Measurements from ENCODE around the gene TRIM71.
A peak's percentile ranks its signal among the peaks of the same experiment; 100 is the strongest.

The TRIM71 gene

DNA sequence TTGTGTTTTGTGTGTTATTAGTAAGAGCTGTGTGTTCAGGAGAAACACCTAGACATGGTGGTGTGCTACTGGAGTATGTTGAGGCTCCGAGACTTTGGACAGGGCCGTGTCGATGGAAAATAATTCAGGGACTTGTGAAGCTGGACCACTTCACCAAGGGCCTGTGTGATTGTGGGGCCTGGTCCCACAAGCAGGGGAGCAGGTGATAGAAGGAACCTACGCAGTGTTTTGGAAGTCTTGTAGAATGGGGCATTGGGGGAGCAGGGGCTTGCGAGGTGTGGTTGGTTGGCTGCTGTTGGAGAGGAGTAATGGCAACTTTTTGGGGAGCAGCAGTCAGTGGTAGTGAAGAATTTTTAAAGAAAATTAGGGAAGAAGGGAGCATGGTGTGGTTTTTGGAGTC lies 48.7 kb downstream of the TRIM71 start:
- Histone ChIP-seq H3K27ac (ENCODE audit: low read length) (no peak overlapping the region), H3K36me3 (ENCODE audit: control insufficient read depth in 2 of 2, insufficient read depth in 2 of 2, low read length in 2 of 2) (no peaks in the 10 kb centered on the region), H3K4me1 (ENCODE audit: control insufficient read depth, insufficient read depth, low read length) (no peaks in the 10 kb centered on the region), H3K4me3 (ENCODE audit: low read length in 2 of 2) (no peak overlapping the region), H3K27me3 (ENCODE audit: control insufficient read depth in 1 of 2, insufficient read depth in 2 of 2, low read length in 2 of 2) (no peaks in the 10 kb centered on the region), H3K9me3 (ENCODE audit: control insufficient read depth in 2 of 2, low read length in 2 of 2) (no peaks in the 10 kb centered on the region), H3K9ac (ENCODE audit: low read length in 2 of 2) (no peak overlapping the region)

DNA sequence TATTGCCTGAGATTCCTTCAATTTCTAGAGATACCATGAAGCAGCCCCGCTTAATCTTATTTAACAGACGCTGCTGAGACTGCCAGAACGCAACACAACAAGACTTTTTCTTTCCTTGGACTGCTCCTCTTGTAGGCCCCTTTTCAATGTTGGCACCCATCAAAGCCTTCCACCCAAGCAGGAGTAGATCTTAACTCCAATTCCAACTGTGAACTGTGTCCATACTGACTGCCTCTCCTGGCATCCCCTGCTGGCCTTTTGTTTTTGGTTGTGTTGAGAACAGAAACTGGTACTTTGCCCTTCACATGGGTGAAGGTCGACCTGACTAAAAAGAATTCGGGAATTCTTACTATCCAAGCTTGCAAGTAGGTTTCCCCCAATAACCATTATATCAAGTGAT lies 50.2 kb downstream of the TRIM71 start:
- Histone ChIP-seq H3K9ac (ENCODE audit: low read length in 2 of 2) (no peak overlapping the region), H3K27me3 (ENCODE audit: control insufficient read depth in 1 of 2, insufficient read depth in 2 of 2, low read length in 2 of 2) (no peaks in the 10 kb centered on the region), H3K9me3 (ENCODE audit: control insufficient read depth in 2 of 2, low read length in 2 of 2) (no peaks in the 10 kb centered on the region), H3K4me3 (ENCODE audit: low read length in 2 of 2) (no peak overlapping the region), H3K36me3 (ENCODE audit: control insufficient read depth in 2 of 2, insufficient read depth in 2 of 2, low read length in 2 of 2) (no peaks in the 10 kb centered on the region), H3K4me1 (ENCODE audit: control insufficient read depth, insufficient read depth, low read length) (peaks cover 5% of the 10 kb centered on the region), H3K27ac (ENCODE audit: low read length) (no peak overlapping the region)

DNA sequence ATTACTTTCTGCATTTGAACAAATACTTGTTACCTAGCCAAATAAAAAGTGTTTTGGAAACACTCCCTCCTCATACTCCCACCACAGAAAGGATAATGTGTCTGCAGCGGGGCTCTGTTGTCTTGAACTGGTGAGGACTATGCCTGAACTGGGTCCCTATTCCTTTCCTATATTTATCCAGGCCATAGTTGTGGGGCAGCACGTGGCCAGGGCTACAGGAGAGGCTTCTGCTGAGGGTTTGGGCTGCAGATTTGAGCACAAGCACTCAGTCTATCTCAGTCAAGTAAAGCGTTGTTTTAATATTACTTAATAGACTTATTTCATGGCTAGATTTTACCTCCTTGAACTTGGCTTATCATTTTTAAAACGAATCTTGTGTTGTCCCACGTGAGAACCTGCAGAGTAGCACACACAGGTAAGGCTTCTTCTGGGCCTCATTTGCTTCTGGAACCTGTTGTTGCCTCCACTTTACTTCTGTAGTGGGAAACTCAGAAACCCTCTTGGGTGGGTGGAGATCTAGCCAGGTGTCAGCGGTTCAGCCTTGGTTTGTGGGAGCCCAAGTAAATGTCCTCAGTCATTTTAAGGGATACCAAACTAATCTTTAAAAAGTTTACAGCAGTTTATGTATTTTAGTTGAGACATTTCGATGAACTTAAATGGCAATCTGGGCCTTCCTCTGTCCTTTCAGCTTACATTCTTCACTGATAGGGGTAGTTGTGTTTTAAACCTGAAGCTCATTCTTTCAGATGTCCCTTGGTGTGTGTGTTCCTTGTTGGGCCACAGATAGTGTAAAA lies 51.1 kb downstream of the TRIM71 start:
- Histone ChIP-seq H3K36me3 (ENCODE audit: control insufficient read depth in 2 of 2, insufficient read depth in 2 of 2, low read length in 2 of 2) (no peaks in the 10 kb centered on the region), H3K27me3 (ENCODE audit: control insufficient read depth in 1 of 2, insufficient read depth in 2 of 2, low read length in 2 of 2) (no peaks in the 10 kb centered on the region), H3K4me3 (ENCODE audit: low read length in 2 of 2) (no peak overlapping the region), H3K9me3 (ENCODE audit: control insufficient read depth in 2 of 2, low read length in 2 of 2) (no peaks in the 10 kb centered on the region), H3K9ac (ENCODE audit: low read length in 2 of 2) (no peak overlapping the region), H3K4me1 (ENCODE audit: control insufficient read depth, insufficient read depth, low read length) (peaks cover 14% of the 10 kb centered on the region), H3K27ac (ENCODE audit: low read length) (no peak overlapping the region)

DNA sequence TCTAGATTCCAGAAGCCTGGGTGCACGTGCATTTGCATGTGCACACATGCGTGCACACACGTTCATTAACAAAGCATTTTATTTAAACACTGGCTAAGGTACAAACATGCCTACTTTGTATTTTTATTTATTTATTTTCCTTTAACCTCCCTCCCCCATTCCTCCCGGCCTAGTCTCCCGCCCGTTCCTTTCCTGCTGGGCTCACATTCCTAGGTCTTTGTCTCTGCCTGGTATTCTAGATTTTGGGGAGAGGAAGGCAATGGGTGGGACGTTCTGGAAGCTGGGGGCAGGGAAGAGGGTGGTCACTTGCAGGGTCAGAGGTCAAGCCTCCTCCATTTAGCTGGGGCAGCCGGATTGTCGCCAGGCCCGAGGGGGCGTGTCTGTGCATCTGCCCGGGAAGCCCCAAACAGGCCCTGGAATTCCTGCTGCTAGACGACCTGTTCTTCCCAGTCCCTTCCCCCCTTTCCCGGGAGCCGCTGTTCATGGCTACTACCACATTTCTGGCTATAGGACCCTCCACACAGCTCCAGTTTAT lies 51.8 kb downstream of the TRIM71 start:
- H3K9me3 ChIP-seq (ENCODE audit: control insufficient read depth in 2 of 2, low read length in 2 of 2): no peaks in the 10 kb centered on the region
- no peaks in the 10 kb centered on the region for H3K27me3 ChIP-seq (ENCODE audit: control insufficient read depth in 1 of 2, insufficient read depth in 2 of 2, low read length in 2 of 2)
- no peaks in the 10 kb centered on the region for H3K36me3 ChIP-seq (ENCODE audit: control insufficient read depth in 2 of 2, insufficient read depth in 2 of 2, low read length in 2 of 2)
- no peak overlapping the region for H3K4me3 ChIP-seq (ENCODE audit: low read length in 2 of 2)
- H3K27ac ChIP-seq (ENCODE audit: low read length): no peak overlapping the region
- peaks cover 14% of the 10 kb centered on the region for H3K4me1 ChIP-seq (ENCODE audit: control insufficient read depth, insufficient read depth, low read length)
- no peak overlapping the region for H3K9ac ChIP-seq (ENCODE audit: low read length in 2 of 2)

DNA sequence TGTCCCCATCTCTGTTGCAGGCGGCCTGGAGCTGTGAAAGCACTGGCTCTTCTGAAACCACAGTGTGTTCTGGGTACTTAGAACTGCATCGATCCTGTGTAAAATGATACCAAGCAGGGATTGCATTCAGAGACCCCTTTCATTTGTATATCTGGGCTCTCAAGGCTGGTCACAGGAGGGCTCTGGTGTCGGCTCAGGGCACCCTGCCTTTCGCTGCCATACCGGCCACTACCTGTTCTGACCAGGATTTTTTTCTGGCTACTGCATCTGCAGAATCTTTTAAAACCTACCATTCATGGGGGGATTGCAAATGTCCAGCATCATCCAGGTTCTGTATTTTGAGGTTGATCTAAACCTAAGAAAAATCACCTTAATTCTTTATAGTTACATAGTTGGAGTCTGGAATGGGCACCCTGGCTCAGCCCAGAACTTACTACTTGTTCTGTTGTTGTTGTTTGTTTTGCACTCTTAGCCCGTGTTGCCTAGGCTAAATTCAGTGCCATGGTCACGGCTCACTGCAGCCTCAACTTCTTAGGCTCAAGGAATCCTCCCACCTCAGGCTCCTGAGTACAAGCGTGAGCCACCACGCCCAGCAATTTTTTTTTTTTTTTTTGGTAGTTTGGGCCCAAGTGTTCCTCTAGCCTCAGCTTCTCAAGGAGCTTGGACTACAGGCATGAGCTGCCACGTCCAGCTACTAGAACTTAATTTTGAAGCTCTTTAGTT lies 52.7 kb downstream of the TRIM71 start:
- Histone ChIP-seq H3K36me3 (ENCODE audit: control insufficient read depth in 2 of 2, insufficient read depth in 2 of 2, low read length in 2 of 2) (no peaks in the 10 kb centered on the region), H3K9ac (ENCODE audit: low read length in 2 of 2) (no peak overlapping the region)

DNA sequence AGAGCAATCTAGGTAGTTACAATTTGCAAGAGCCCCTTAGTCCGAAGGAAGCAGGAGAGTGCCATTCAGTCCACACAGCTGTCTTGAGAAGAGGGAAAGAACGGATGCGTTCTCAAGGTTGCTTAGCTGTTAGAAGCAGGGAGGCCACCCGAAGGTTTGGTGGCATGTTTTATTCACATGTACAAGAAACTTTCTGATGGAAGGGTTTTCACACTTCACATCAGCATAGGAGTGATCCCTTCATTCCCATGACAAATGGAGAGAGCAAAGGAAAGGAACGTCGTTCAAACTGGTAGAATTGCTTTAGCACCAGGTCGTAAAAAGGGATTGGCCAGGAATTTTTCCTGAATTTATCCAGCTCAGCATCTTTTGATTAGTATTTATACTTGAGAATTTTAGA lies 53.5 kb downstream of the TRIM71 start:
- no peaks in the 10 kb centered on the region for H3K9me3 ChIP-seq (ENCODE audit: control insufficient read depth in 2 of 2, low read length in 2 of 2)
- H3K36me3 ChIP-seq (ENCODE audit: control insufficient read depth in 2 of 2, insufficient read depth in 2 of 2, low read length in 2 of 2): no peaks in the 10 kb centered on the region
- peaks cover 14% of the 10 kb centered on the region for H3K4me1 ChIP-seq (ENCODE audit: control insufficient read depth, insufficient read depth, low read length)
- H3K4me3 ChIP-seq (ENCODE audit: low read length in 2 of 2): no peak overlapping the region
- no peak overlapping the region for H3K9ac ChIP-seq (ENCODE audit: low read length in 2 of 2)
- H3K27ac ChIP-seq (ENCODE audit: low read length): no peak overlapping the region
- H3K27me3 ChIP-seq (ENCODE audit: control insufficient read depth in 1 of 2, insufficient read depth in 2 of 2, low read length in 2 of 2): no peaks in the 10 kb centered on the region

More for the DNA sequence above, 52.7 kb downstream of the TRIM71 start:
- H3K4me3 ChIP-seq (ENCODE audit: low read length in 2 of 2): no peak overlapping the region
- no peaks in the 10 kb centered on the region for H3K9me3 ChIP-seq (ENCODE audit: control insufficient read depth in 2 of 2, low read length in 2 of 2)
- peaks cover 14% of the 10 kb centered on the region for H3K4me1 ChIP-seq (ENCODE audit: control insufficient read depth, insufficient read depth, low read length)
- no peaks in the 10 kb centered on the region for H3K27me3 ChIP-seq (ENCODE audit: control insufficient read depth in 1 of 2, insufficient read depth in 2 of 2, low read length in 2 of 2)
- no peak overlapping the region for H3K27ac ChIP-seq (ENCODE audit: low read length)

DNA sequence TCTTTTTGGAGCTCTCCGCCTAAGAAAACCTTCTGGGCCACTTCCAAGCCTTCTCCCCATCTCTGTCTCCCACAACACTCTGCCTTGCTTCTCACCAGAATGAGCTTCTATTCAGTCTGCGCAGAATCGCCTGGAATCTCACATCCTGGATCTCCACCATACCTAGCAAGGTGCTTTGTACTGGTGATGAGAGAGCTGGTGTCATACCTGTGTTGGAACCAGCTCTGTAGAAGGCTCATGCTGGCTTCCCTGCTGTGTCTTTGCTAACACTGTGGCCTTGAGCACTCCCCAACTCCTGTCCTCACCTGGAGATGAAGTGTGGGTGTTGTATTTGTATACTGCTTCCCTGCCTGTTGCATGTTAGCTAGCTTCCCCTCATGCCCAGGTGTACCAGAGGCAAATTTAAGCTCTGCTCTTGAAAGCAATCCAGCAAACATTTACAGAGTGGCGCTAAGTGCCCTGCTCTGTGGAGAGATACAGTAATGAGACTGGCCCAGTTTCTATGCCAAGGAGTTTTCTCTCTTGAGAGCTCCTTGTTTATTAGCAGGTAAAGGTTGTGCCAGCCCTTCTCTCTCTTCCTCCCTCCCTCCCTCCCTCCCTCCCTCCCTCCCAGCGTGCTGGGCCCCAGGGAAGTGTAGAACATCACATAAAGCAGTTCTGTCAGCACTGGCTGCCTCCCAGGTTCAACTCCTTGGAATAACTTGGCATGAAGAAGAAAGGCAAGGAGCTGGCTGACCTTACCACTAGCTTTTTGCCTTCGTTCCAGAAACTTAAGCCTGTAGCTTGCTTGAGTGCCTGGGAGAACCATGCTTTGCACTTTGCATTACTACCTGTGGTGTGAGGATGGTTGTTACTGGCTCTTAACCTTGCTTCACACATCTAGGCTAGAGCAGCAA lies 54.9 kb downstream of the TRIM71 start:
- H3K4me3 ChIP-seq (ENCODE audit: low read length in 2 of 2): no peak overlapping the region
- no peaks in the 10 kb centered on the region for H3K27me3 ChIP-seq (ENCODE audit: control insufficient read depth in 1 of 2, insufficient read depth in 2 of 2, low read length in 2 of 2)
- peaks cover 14% of the 10 kb centered on the region for H3K4me1 ChIP-seq (ENCODE audit: control insufficient read depth, insufficient read depth, low read length)
- no peaks in the 10 kb centered on the region for H3K9me3 ChIP-seq (ENCODE audit: control insufficient read depth in 2 of 2, low read length in 2 of 2)
- H3K9ac ChIP-seq (ENCODE audit: low read length in 2 of 2): peak overlapping the region in 1 of 2 donors; percentile 21
- H3K27ac ChIP-seq (ENCODE audit: low read length): no peak overlapping the region
- no peaks in the 10 kb centered on the region for H3K36me3 ChIP-seq (ENCODE audit: control insufficient read depth in 2 of 2, insufficient read depth in 2 of 2, low read length in 2 of 2)

DNA sequence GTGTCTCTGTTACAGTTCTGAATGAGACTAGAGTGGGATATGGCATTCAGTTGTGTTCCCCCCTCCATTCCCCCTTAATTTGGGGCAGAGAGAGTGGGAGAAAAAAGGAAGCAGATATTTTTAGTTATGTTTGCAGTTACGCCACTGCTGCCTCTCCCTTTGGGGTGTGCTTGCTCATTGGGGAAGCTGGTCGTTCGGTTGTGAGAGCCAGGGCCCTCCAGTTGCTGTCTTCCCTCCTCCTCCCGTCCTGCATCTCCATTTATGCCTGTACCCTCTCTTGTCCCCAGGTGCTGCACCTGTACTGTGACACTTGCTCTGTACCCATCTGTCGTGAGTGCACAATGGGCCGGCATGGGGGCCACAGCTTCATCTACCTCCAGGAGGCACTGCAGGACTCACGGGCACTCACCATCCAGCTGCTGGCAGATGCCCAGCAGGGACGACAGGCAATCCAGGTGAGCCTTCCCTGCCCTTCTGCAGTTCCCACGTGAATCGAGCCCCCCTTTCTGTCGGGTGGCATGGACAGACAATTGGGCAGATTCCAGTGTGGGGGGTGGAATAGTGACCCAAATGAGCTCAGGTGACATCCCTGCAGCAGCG lies 55.8 kb downstream of the TRIM71 start:
- Histone ChIP-seq H3K4me3 (ENCODE audit: low read length in 2 of 2) (no peak overlapping the region), H3K9me3 (ENCODE audit: control insufficient read depth in 2 of 2, low read length in 2 of 2) (no peaks in the 10 kb centered on the region), H3K27ac (ENCODE audit: low read length) (no peak overlapping the region), H3K36me3 (ENCODE audit: control insufficient read depth in 2 of 2, insufficient read depth in 2 of 2, low read length in 2 of 2) (no peaks in the 10 kb centered on the region), H3K27me3 (ENCODE audit: control insufficient read depth in 1 of 2, insufficient read depth in 2 of 2, low read length in 2 of 2) (no peaks in the 10 kb centered on the region), H3K4me1 (ENCODE audit: control insufficient read depth, insufficient read depth, low read length) (peaks cover 14% of the 10 kb centered on the region), H3K9ac (ENCODE audit: low read length in 2 of 2) (peak overlapping the region in 1 of 2 donors; percentile 21)

DNA sequence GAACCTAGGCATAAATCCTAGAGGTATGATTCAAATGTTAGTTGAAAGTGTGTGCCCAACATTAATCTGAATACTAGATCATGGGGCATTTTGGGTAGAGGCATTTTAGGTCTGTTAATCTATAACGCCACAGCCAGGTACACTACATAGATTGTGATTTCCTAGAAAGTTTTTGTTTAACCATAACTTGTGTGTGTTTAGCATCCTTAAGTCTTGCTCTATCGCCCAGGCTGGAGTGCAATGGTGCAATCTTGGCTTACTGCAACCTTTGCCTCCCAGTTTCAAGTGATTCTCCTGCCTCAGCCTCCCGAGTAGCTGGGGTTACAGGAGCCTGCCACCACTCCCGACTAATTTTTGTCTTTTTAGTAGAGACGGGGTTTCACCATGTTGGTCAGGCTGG lies 59.1 kb downstream of the TRIM71 start:
- peaks cover 14% of the 10 kb centered on the region for H3K4me1 ChIP-seq (ENCODE audit: control insufficient read depth, insufficient read depth, low read length)
- H3K9ac ChIP-seq (ENCODE audit: low read length in 2 of 2): no peak overlapping the region
- no peak overlapping the region for H3K4me3 ChIP-seq (ENCODE audit: low read length in 2 of 2)
- no peaks in the 10 kb centered on the region for H3K36me3 ChIP-seq (ENCODE audit: control insufficient read depth in 2 of 2, insufficient read depth in 2 of 2, low read length in 2 of 2)
- H3K9me3 ChIP-seq (ENCODE audit: control insufficient read depth in 2 of 2, low read length in 2 of 2): no peaks in the 10 kb centered on the region
- no peaks in the 10 kb centered on the region for H3K27me3 ChIP-seq (ENCODE audit: control insufficient read depth in 1 of 2, insufficient read depth in 2 of 2, low read length in 2 of 2)
- no peak overlapping the region for H3K27ac ChIP-seq (ENCODE audit: low read length)

DNA sequence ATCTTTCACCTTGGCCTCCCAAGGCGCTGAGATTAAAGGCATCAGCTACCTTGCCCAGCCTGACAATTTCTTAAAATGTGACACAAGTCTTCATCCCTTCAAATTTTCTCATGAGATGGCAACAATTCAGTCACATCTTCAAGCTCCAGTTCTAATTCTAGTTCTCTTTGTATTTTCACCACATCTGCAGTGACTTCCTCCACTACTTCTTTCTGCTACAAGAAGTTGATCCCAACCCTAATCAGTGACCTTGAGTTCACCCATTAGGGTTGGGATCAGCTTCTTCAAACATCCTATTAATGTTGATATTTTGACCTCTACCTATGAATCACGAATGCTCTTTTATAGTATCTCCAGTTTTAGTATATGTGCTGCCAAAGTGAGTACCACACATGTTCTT lies 59.8 kb downstream of the TRIM71 start:
- Histone ChIP-seq H3K27me3 (ENCODE audit: control insufficient read depth in 1 of 2, insufficient read depth in 2 of 2, low read length in 2 of 2) (no peaks in the 10 kb centered on the region), H3K4me3 (ENCODE audit: low read length in 2 of 2) (no peak overlapping the region), H3K27ac (ENCODE audit: low read length) (no peak overlapping the region), H3K9ac (ENCODE audit: low read length in 2 of 2) (no peak overlapping the region), H3K36me3 (ENCODE audit: control insufficient read depth in 2 of 2, insufficient read depth in 2 of 2, low read length in 2 of 2) (no peaks in the 10 kb centered on the region), H3K9me3 (ENCODE audit: control insufficient read depth in 2 of 2, low read length in 2 of 2) (no peaks in the 10 kb centered on the region), H3K4me1 (ENCODE audit: control insufficient read depth, insufficient read depth, low read length) (peaks cover 13% of the 10 kb centered on the region)

Data from stomach smooth muscle (tissue), 2 donors.